IPS-NIHi11 (cell line): ENCODE data around the gene ALG5.

Source experiments
- DNase-seq: peaks from one replicate; pipeline ENCODE4 v3.0.0; 2012; ENCODE audit warnings: mixed read lengths, low spot score

Gene ALG5

DNA sequence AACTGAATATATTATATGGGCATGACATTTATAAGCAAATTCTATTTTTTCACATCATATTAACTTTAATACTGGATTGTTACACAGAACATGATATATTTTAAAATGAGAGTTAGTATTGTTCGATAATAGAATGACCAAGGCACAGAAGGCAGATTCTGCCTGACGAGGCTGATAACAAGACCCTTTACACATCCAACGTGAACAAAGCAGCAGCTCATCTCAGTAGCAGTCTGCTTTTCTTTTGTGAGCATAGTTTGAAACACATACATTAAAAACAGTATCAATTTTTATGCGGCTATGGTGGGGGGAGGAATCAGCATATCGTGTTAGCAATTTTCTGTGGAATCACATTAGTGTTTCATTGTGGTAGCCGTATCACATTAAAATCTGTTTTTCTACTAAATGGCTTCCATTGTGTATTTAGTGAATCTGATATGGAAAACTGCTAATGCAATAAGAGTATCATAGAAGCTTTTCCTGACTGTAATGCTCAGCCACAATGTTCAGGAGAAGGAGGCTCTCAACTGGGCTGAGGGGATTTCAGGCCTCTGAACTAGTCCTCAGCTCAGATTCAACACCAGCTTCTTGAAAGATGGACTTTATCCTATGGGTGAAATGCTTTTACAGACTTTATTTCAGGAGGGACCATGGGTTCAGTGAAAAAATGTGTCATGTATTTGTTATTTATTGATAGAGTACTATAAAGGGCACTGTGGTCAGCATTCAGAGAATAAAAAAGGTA is 83.1 kb downstream of the ALG5 start:
- no peak for DNase-seq

DNA sequence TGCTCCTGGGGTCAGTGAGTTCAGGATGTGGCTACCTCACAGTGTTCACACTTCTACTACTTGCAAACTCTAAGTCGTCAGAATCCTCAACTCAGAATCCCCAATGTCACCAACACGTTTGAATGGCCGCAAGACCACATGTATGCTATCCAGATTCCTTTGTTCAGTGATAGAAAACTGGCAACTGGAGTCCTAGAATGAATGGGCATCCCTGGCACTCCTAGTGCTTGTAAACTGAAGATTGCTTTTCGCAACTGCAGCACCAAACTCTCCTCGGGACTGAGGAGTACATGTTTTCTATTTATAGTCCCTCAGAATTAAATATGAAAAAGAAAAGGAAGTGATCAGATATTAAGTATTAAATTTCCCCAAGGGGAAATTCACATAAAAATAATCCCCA is 84.0 kb downstream of the ALG5 start:
- DNase-seq, result no peak

- no peak for DNase-seq
These were observed 84.5 kb downstream of the ALG5 start for GRCh38 chr13:36914648-36915047.

DNA sequence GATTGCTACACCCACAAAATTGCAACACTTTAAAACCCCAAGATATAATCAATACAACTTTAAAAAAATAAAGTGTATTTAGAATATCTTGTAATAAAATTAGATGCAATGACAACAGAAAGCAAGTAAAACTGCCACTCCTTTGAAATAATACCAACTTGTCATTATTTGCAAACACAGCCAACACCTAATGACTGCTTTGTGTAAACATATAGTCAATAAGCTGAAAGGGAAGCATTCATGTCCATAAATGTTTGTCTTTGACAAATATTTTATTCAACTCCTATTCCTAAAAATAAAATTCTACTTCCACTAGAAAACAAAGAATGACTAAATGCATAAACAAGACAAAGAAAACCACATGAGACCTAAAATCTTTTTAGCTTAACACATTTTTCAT is 85.7 kb downstream of the ALG5 start:
- no peak for DNase-seq

- DNase-seq, result no peak
These were observed 86.2 kb downstream of the ALG5 start for GRCh38 chr13:36912973-36913372.

- no peak for DNase-seq
These were observed 86.8 kb downstream of the ALG5 start for GRCh38 chr13:36912369-36912768.

- DNase-seq, result no peak
These were observed 88.6 kb downstream of the ALG5 start for GRCh38 chr13:36910545-36910944.

- DNase-seq, result no peak
These were observed 91.3 kb downstream of the ALG5 start for GRCh38 chr13:36907821-36908220.

- DNase-seq, result no peak
These were observed 91.9 kb downstream of the ALG5 start for GRCh38 chr13:36907266-36907665.

GRCh38 chr13:36905944-36906343 is 93.2 kb downstream of the ALG5 start:
- no peak for DNase-seq

- DNase-seq, result no peak
These were observed 95.1 kb downstream of the ALG5 start for GRCh38 chr13:36903925-36904595.
